ENCODE results near the gene DCPS. TPM values are rescaled to one million over a fixed set of nuclear protein-coding genes. Genes with fewer than 3 reads are reported as not detected.
"Not testable (repeated sequence)": the region's sequence is repeated elsewhere in the genome, so short reads cannot be mapped to it uniquely, and the experiment has no call there.

Gene DCPS
- polyA plus RNA-seq, 1 donor: 10.6 TPM

- Histone ChIP-seq H3K9me3 (ENCODE audit: control insufficient read depth, low read depth, low read length) (no peaks in the 10 kb centered on the region), H3K4me1 (ENCODE audit: control insufficient read depth, insufficient read depth, low read length) (no peaks in the 10 kb centered on the region), H3K4me3 (ENCODE audit: low read length) (no peak overlapping the region), H3K27me3 (ENCODE audit: control insufficient read depth, insufficient read depth, low read length) (no peaks in the 10 kb centered on the region), H3K27ac (ENCODE audit: low read length) (no peak overlapping the region), H3K36me3 (ENCODE audit: control insufficient read depth, insufficient read depth, low read length) (peaks cover 54% of the 10 kb centered on the region)
- WGBS (ENCODE audit: insufficient coverage, low lambda C conversion rate): no CpG with 5 or more reads among the region's 16 CpGs
- no peak for DNase-seq
These were observed 39.2 kb downstream of the DCPS start for GRCh38 chr11:126343051-126343450.

DNA sequence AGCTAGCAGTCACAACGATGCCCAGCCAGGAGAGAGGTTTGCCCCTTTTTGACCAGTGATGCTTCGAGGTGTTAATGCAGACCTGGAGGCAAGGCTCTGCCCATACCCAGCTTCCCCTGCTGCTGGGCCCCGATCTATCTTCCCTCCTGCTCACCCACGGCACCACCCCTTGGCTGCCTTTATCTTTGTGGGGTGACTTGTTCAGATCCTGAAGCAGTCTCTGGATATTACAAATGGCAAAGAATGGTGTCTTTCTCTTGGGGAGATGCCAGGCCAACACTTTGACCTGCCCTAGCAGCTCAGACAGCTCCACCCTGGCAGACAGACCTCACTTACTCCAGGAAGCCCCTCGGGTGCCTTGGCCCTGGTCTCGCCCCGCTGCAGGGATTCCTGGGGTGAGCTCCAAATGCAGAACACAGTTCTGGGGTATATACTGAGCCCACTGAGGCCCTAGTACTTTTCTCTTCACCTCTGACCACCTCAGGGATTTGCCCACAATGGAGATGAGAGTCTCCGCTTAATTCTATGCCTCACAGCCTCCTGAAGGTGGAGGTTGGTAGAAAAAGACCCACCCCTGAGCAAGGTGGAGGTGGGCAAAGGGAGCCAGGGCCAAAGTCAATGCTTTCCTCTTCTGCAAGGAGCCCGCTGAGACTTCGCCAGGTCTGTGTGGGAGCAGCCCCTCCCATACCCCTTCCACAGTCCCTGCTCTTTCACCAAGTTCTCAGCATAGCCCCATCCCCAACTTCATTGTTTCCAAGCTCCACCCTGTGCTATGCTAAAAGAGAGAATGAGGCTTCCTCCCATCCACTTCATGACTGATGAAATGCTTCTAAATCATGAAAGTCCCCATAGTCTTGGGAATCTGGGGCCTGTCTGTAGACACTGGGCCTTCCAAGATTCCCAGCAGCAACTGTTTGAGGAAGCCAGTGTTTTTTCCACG, 40.6 kb downstream of the DCPS start:
- Histone ChIP-seq H3K4me3 (ENCODE audit: low read length) (no peak overlapping the region), H3K36me3 (ENCODE audit: control insufficient read depth, insufficient read depth, low read length) (peaks cover 45% of the 10 kb centered on the region), H3K4me1 (ENCODE audit: control insufficient read depth, insufficient read depth, low read length) (peaks cover 5% of the 10 kb centered on the region), H3K27ac (ENCODE audit: low read length) (no peak overlapping the region), H3K27me3 (ENCODE audit: control insufficient read depth, insufficient read depth, low read length) (no peaks in the 10 kb centered on the region), H3K9me3 (ENCODE audit: control insufficient read depth, low read depth, low read length) (no peaks in the 10 kb centered on the region)
- DNase-seq: no peak
- WGBS (ENCODE audit: insufficient coverage, low lambda C conversion rate): no CpG with 5 or more reads among the region's 11 CpGs

- H3K4me3 ChIP-seq (ENCODE audit: low read length): no peak overlapping the region
- H3K27ac ChIP-seq (ENCODE audit: low read length): no peak overlapping the region
- H3K4me1 ChIP-seq (ENCODE audit: control insufficient read depth, insufficient read depth, low read length): peaks cover 5% of the 10 kb centered on the region
- H3K9me3 ChIP-seq (ENCODE audit: control insufficient read depth, low read depth, low read length): no peaks in the 10 kb centered on the region
- WGBS (ENCODE audit: insufficient coverage, low lambda C conversion rate): no CpG with 5 or more reads among the region's 16 CpGs
- H3K27me3 ChIP-seq (ENCODE audit: control insufficient read depth, insufficient read depth, low read length): no peaks in the 10 kb centered on the region
- DNase-seq: no peak
- H3K36me3 ChIP-seq (ENCODE audit: control insufficient read depth, insufficient read depth, low read length): peaks cover 45% of the 10 kb centered on the region
These were observed 41.4 kb downstream of the DCPS start for GRCh38 chr11:126345283-126345682.

GRCh38 chr11:126345759-126346585, 42.1 kb downstream of the DCPS start:
- Histone ChIP-seq H3K27me3 (ENCODE audit: control insufficient read depth, insufficient read depth, low read length) (no peaks in the 10 kb centered on the region), H3K27ac (ENCODE audit: low read length) (no peak overlapping the region), H3K4me3 (ENCODE audit: low read length) (no peak overlapping the region), H3K9me3 (ENCODE audit: control insufficient read depth, low read depth, low read length) (no peaks in the 10 kb centered on the region), H3K36me3 (ENCODE audit: control insufficient read depth, insufficient read depth, low read length) (peaks cover 41% of the 10 kb centered on the region), H3K4me1 (ENCODE audit: control insufficient read depth, insufficient read depth, low read length) (peaks cover 5% of the 10 kb centered on the region)
- no CpG with 5 or more reads among the region's 17 CpGs for WGBS (ENCODE audit: insufficient coverage, low lambda C conversion rate)
- DNase-seq: peak in 1 of 2 donors; percentile 69

DNA sequence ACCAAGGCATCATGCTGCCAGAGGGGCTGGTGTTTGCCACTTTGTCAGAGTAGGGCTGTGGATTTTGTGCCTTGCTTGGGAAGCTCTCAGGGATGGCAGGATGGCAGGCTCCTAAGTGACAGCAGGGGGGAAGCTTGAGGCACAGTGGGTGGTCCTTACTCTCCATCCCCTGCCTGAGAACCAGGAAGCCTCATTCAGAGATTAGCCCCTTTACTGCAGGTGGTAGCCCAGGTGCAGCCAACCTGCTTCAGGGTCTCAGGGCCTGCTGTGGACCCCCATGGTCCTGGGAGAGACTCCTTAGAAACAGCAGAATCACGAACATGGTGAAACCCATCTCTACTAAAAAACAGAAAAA, 42.7 kb downstream of the DCPS start:
- no peak overlapping the region for H3K27ac ChIP-seq (ENCODE audit: low read length)
- peaks cover 5% of the 10 kb centered on the region for H3K4me1 ChIP-seq (ENCODE audit: control insufficient read depth, insufficient read depth, low read length)
- H3K4me3 ChIP-seq (ENCODE audit: low read length): no peak overlapping the region
- no CpG with 5 or more reads among the region's 1 CpG for WGBS (ENCODE audit: insufficient coverage, low lambda C conversion rate)
- no peaks in the 10 kb centered on the region for H3K9me3 ChIP-seq (ENCODE audit: control insufficient read depth, low read depth, low read length)
- no peak for DNase-seq
- peaks cover 37% of the 10 kb centered on the region for H3K36me3 ChIP-seq (ENCODE audit: control insufficient read depth, insufficient read depth, low read length)
- no peaks in the 10 kb centered on the region for H3K27me3 ChIP-seq (ENCODE audit: control insufficient read depth, insufficient read depth, low read length)

GRCh38 chr11:126346946-126347345, 43.1 kb downstream of the DCPS start:
- H3K36me3 ChIP-seq (ENCODE audit: control insufficient read depth, insufficient read depth, low read length): peaks cover 34% of the 10 kb centered on the region
- not testable (repeated sequence) for H3K4me3 ChIP-seq (ENCODE audit: low read length); H3K27ac ChIP-seq (ENCODE audit: low read length); H3K9me3 ChIP-seq (ENCODE audit: control insufficient read depth, low read depth, low read length); H3K4me1 ChIP-seq (ENCODE audit: control insufficient read depth, insufficient read depth, low read length); DNase-seq; H3K27me3 ChIP-seq (ENCODE audit: control insufficient read depth, insufficient read depth, low read length)
- 20% methylated on average over 1 of the region's 7 CpGs for WGBS (ENCODE audit: insufficient coverage, low lambda C conversion rate)

- DNase-seq: no peak
- H3K9me3 ChIP-seq (ENCODE audit: control insufficient read depth, low read depth, low read length): no peaks in the 10 kb centered on the region
- H3K4me1 ChIP-seq (ENCODE audit: control insufficient read depth, insufficient read depth, low read length): peaks cover 5% of the 10 kb centered on the region
- H3K27me3 ChIP-seq (ENCODE audit: control insufficient read depth, insufficient read depth, low read length): no peaks in the 10 kb centered on the region
- peaks cover 28% of the 10 kb centered on the region for H3K36me3 ChIP-seq (ENCODE audit: control insufficient read depth, insufficient read depth, low read length)
- H3K27ac ChIP-seq (ENCODE audit: low read length): peak overlapping the region; percentile 23
- WGBS (ENCODE audit: insufficient coverage, low lambda C conversion rate): no CpG with 5 or more reads among the region's 17 CpGs
- no peak overlapping the region for H3K4me3 ChIP-seq (ENCODE audit: low read length)
These were observed 44.1 kb downstream of the DCPS start for GRCh38 chr11:126347751-126348668.

- Histone ChIP-seq H3K27ac (ENCODE audit: low read length) (no peak overlapping the region), H3K27me3 (ENCODE audit: control insufficient read depth, insufficient read depth, low read length) (no peaks in the 10 kb centered on the region), H3K36me3 (ENCODE audit: control insufficient read depth, insufficient read depth, low read length) (peaks cover 18% of the 10 kb centered on the region), H3K4me3 (ENCODE audit: low read length) (no peak overlapping the region), H3K9me3 (ENCODE audit: control insufficient read depth, low read depth, low read length) (no peaks in the 10 kb centered on the region), H3K4me1 (ENCODE audit: control insufficient read depth, insufficient read depth, low read length) (peaks cover 5% of the 10 kb centered on the region)
- no peak for DNase-seq
- whole genome bisulfite sequencing (ENCODE audit: insufficient coverage, low lambda C conversion rate): no CpG with 5 or more reads among the region's 8 CpGs
These were observed 45.1 kb downstream of the DCPS start for GRCh38 chr11:126348806-126349582.

GRCh38 chr11:126350836-126351235, 47.0 kb downstream of the DCPS start:
- Histone ChIP-seq H3K4me3 (ENCODE audit: low read length) (no peak overlapping the region), H3K27me3 (ENCODE audit: control insufficient read depth, insufficient read depth, low read length) (peaks cover 2% of the 10 kb centered on the region), H3K9me3 (ENCODE audit: control insufficient read depth, low read depth, low read length) (no peaks in the 10 kb centered on the region), H3K4me1 (ENCODE audit: control insufficient read depth, insufficient read depth, low read length) (peaks cover 10% of the 10 kb centered on the region), H3K36me3 (ENCODE audit: control insufficient read depth, insufficient read depth, low read length) (peaks cover under 1% of the 10 kb centered on the region), H3K27ac (ENCODE audit: low read length) (no peak overlapping the region)
- WGBS (ENCODE audit: insufficient coverage, low lambda C conversion rate): no CpG with 5 or more reads among the region's 5 CpGs
- no peak for DNase-seq
